Activated T-cell treated with anti-CD3 and anti-CD28 coated beads, Interleukin-2, amount 50 U/mL, for 48 hours (primary cell): ENCODE results near the gene USP32.
"Not testable (repeated sequence)": the region's sequence is repeated elsewhere in the genome, so short reads cannot be mapped to it uniquely, and the experiment has no call there.

Experiments used
- DNase-seq, 2 experiments: peaks; one replicate each; pipeline ENCODE4 v3.0.0-alpha.2; 2020

Gene USP32

DNA sequence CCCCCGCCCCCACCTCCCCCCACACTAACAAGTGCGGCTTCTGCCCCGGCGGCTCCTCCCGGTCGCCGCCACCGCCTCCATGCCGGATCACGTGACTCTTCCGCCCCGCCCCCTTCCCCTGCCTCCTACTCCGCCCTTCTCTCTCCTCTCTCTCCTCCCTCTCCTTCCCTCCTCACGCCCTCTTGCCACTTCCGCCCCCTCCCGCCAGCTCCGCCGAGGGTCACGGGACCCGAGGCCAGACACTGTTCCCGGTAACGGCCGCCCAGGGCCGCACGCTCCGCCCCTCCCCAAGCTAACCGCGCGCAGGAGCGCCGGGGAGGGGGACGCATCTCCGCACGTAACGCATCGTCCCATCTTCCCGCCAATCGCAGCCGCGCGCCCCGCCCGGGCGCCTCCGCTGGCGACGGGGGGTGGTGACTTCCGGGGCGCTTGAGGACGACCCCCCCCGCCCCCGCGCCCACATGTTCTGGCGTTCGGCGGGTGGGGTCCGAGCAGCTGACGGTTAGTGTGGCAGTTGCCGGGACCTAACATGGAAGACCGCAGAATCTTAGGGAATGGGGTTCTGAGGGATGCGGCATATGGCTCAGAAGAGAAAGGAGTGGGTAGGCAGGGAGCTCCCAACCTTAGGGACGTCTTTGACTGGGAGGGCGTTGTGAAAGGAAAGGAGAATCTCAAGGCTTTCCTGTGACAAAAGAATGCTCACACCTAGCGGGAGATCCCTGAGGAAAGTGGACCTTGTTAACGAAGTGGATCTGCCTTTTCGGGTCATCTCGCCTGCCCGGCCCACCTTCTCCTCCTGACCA is at the start of gene USP32:
Gene USP32 (minus strand): TSS at position 92 of the 803 bp plus-strand sequence. CDS start 194 bp downstream, outside the sequence.
- DNase-seq = peak; percentile 98 to 99

DNA sequence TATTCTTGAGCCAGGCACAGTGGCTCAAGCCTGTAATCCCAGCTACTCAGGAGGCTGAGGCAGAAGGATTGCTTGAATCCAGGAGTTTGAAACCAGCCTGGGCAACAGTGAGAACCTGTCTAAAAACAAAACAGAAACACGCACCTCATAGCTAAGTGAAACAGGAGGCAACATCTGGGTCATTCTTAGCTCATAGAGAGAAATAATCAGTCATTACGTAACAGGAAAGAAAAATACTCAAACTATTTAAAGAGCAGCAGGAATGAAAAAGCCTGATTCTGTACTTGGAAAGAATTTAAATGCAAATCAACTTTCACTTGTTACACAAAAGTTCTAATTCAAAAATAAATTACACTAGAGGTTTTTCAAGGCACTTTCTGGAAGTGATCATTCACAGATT is 47.6 kb upstream of the USP32 start:
- DNase-seq = no peak

- no peak for DNase-seq
These were observed 44.7 kb upstream of the USP32 start for GRCh38 chr17:60436676-60437075.

DNA sequence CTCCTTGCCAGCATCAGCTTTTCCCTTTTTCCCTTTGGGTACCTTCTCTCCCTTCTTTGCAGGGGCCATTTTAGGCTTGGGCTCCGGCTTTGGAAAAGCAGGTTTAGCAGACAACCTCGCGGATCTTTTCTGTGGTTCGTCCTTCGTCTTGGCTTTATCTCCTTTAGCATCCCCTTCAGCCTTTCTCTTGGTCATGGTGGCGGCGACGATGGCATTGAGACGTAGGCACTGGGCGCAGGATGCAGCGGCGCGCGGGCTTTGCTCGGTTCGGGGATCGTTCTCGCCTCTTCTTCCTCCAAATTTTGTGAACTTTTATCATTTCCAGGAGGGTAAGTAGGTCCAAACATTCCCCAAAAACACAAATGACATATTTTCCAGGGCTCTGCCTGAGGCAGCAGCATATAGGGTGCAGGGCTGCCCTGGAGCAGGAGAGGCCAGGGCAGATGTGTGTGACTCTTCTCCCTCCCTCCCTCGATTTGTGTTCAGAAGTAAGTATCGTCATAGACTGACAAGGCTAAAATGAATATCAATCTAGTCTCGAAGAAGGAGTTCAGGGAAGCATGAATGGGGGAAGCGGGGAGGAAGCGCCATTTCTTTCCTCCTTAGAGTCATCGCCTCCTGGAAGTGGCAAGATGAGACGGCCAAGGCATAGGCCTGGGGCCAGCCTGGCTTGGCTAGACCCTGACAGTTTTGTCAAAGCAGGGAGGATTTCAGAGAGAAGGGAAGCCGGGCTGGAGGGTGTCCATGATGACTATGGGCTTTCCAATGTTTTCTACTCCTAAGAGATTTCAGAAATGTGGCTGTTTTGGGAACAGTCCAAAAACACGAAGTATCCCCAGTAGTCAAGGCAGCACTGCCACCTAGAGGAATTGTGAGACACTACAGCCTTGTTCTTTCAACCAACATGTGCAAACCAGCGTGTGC is 43.6 kb upstream of the USP32 start:
- DNase-seq = peak; percentile 63 to 66

DNA sequence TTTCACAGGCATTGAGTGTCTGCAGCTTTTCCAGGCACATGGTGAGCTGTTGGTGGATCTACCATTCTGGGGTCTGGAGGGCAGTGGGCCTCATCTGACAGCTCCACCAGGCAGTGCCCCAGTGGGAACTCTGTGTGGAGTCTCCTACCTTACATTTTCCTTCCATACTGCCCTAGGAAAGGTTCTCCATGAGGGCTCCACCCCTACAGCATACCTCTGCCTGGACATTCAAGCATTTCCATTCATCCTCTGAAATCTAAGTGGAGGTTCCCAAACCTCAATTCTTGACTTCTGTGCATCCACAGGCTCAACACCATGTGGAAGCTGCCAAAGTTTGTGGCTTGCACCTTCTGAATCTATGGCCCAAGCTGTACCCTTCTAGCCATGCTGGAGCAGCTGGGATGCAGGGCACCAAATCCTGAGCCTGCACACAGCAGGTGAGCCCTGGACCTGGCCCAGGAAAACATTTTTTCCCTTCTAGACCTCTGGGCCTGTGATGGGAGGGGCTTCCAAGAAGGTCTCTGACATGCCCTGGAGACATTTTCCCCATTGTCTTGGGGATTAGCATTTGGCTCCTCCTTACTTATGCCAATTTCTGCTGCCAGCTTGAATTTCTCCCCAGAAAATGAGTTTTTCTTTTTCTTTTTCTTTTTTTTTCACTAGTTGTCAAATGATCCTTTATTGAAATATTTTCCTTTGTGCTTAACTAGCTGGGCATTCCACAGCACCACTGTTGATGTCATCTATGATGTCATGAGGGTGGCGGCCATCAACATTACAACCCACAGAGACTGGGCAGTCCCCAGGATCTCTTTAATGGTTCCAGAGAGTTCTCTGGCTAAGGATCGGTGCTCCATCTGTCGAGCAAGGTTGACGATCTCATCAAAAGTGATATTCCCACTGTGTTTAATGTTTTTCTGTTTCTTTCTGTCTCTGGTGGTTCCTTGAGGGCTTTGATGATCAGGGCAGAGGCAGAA is 41.4 kb upstream of the USP32 start:
- DNase-seq = not testable (repeated sequence)

GRCh38 chr17:60430561-60430960 is 38.6 kb upstream of the USP32 start:
- not testable (repeated sequence) for DNase-seq

- not testable (repeated sequence) for DNase-seq
These were observed 36.6 kb upstream of the USP32 start for GRCh38 chr17:60428491-60428890.

DNA sequence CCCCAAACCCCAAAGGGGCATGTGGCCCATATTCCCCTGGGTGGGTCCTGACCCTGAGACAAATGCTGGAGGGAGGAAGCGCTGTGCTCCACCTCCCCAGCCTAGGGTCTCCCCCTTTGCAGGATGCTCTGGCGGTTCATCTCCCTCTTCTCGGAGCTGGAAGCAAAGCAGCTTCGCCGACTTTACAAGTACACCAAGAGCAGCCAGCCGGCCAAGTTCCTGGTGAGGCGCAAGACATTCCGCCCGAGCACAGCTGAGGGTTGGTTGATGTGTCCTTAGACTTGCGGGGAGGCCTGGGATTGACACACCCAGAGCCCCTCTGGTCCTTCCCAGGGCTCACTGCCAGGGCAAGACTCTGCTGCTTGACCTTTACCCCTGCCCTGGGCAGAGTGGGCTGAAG is 34.7 kb upstream of the USP32 start:
- no peak for DNase-seq

- no peak for DNase-seq
These were observed 33.7 kb upstream of the USP32 start for GRCh38 chr17:60425626-60426025.

- DNase-seq = no peak
These were observed 31.9 kb upstream of the USP32 start for GRCh38 chr17:60423865-60424264.

DNA sequence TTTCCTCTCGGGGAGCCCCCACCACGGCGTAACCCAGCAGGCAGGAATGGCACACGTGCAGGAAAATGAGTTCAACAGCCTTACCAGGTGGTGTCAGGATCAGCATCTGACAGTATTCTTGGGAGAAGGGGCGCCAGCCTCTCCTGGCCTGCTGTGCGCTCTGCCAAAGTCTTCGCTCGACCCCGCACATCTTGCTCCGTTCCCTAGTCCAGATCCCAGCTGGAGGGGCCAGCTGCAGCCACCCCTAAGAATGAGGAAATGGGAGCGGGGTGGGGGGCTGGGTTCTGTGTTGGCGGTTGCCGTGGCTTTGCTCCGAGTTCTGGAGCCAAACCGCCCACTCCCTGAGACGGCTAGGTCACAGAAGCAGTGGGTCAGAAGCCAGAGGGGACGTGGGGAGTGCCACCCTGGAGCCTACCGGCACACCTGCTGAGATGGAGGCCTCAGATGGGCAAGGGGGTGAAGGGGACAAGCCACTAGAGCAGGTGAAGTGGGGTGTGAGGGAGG is 30.3 kb upstream of the USP32 start, which contains the start of gene CHCT1:
Gene CHCT1 (plus strand): TSS at position 328 of the 504 bp plus-strand sequence. CDS start 104 bp downstream, at position 432.
- DNase-seq = no peak

- peak; percentile 85 to 87 for DNase-seq
These were observed 29.6 kb upstream of the USP32 start for GRCh38 chr17:60421273-60422161.

GRCh38 chr17:60419875-60420274 is 27.9 kb upstream of the USP32 start:
- not testable (repeated sequence) for DNase-seq

DNA sequence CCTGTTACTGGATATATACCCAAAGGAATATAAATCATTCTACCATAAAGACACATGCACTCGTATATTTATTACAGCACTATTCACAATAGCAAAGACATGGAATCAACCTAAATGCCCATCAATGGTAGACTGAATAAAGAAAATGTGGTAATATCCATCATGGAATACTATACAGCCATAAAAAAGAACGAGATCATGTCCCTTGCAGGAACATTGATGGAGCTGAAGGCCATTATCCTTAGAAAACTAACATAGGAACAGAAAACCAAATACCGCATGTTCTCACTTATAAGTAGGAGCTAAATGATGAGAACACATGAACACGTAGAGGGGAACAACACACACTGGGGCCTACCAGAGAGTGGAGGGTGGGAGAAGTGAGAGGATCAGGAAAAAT is 27.1 kb upstream of the USP32 start:
- DNase-seq = not testable (repeated sequence)

DNA sequence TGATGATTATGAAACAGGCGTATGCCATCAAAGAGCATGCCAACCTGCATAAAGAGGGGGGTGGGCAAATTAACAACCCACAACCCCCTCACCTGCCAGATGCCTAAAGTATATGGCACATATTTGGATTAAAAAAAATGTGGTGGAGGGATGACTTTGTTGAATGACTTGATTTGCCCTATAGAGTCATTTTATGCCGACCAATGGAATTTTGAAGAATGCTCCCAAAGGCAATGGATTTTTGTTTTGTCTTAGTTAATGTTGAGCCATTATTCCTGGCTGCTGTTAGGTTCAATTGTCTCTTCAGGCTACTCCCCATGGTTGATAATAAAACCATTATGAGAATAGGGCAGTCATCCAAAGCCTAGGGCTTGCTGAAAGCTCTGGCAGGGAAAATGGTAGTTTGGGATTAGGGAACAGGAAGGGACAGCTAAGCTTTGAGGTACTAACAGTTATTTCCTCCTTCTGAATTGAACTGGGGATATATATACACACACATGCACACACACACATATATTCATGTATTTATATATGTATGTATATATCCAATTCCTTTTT is 24.5 kb upstream of the USP32 start:
- DNase-seq = no peak

GRCh38 chr17:60415146-60415545 is 23.2 kb upstream of the USP32 start:
- DNase-seq = no peak

GRCh38 chr17:60412701-60413100 is 20.8 kb upstream of the USP32 start:
- DNase-seq = no peak

- DNase-seq = no peak
These were observed 18.1 kb upstream of the USP32 start for GRCh38 chr17:60410001-60410400.

- DNase-seq = no peak
These were observed 15.0 kb upstream of the USP32 start for GRCh38 chr17:60406887-60407286.

GRCh38 chr17:60403962-60404361 is 12.0 kb upstream of the USP32 start:
- no peak for DNase-seq

DNA sequence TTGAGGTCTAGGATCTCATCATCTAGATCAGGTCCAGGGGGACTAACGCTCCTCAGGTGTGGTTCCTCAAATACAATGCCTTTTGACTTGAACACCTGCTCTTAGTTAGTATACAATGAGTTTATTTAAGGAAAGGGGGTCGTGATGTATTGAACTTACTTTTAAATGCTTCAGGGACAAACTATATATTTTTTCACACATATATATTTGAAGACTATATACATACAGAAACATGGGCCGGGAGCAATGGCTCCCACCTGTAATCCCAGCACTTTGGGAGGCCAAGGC is 11.5 kb upstream of the USP32 start:
- no peak for DNase-seq
